Gastroesophageal sphincter (tissue), 4 donors: ENCODE measurements around the gene ANKRD20A1. TPM values are rescaled to one million over a fixed set of nuclear protein-coding genes. Genes with fewer than 3 reads are reported as not detected.
A peak's percentile ranks its signal among the peaks of the same experiment; 100 is the strongest.
"Not testable (repeated sequence)": the region's sequence is repeated elsewhere in the genome, so short reads cannot be mapped to it uniquely, and the experiment has no call there.

Experiments
- ATAC-seq: fragments of 150-250 bp; one replicate; pipeline ENCODE4 v1.9.1; 2016; ENCODE audit warnings: mild to moderate bottlenecking, moderate library complexity
- H3K27ac ChIP-seq, 4 donors: fragments of 200-600 bp; sonication (generic) in 3 of 4; 1 replicate in 3 of 4; 2 replicates in 1 of 4; pipeline ENCODE4 v1.5.1; 2016 to 2019
- H3K27me3 ChIP-seq: fragments of 200-600 bp; sonication (generic); one replicate; pipeline ENCODE4 v1.5.1; 2019
- H3K36me3 ChIP-seq, 2 donors: fragments of 200-600 bp; sonication (generic); one replicate each; pipeline ENCODE4 v1.5.1; 2019; ENCODE audit warnings: control low read depth in 1 of 2
- H3K4me1 ChIP-seq, 3 donors: fragments of 200-600 bp; sonication (generic); 1 replicate in 2 of 3; 2 replicates in 1 of 3; pipeline ENCODE4 v1.5.1; 2016 to 2019; ENCODE audit warnings: control low read depth in 2 of 3
- H3K4me3 ChIP-seq, 2 donors: fragments of 200-600 bp; sonication (generic); one replicate each; pipeline ENCODE4 v1.5.1; 2019; ENCODE audit warnings: mild to moderate bottlenecking in 1 of 2, moderate library complexity in 1 of 2
- H3K9me3 ChIP-seq, 3 donors: fragments of 200-600 bp; sonication (generic); one replicate each; pipeline ENCODE4 v1.5.1; 2017 to 2019; ENCODE audit warnings: control low read depth in 2 of 3
- WGBS, 2 donors: methylation state at CpG; one replicate each; pipeline ENCODE4 v1.1.5; 2018; ENCODE audit warnings: low coverage in 1 of 2; 5-methylcytosine and 5-hydroxymethylcytosine counted together
- small RNA-seq, 4 donors: library from RNA; depleted of rRNA; stranded (forward); fragments of <200 nt; gene quantifications; one replicate each; pipeline ENCODE3, GENCODE V24; 2016
- total RNA-seq, 4 donors: library from RNA; depleted of rRNA; stranded (reverse); fragments of >200 nt; gene quantifications; one replicate each; pipeline ENCODE4 v1.1.0, GENCODE V29; 2016

Gene ANKRD20A1
- total RNA-seq, result 1 to 10 TPM in 1 of 4 donors, under 1 TPM in 3; 0.17 to 1.5 (median 0.39) TPM

GRCh38 chr9:67858871-67859270 is at the start of gene ANKRD20A1:
Gene ANKRD20A1 (plus strand): TSS chr9:67858931. CDS start chr9:67859427, 496 bp downstream.
- not testable (repeated sequence) for ATAC-seq, H3K27ac ChIP-seq, H3K27me3 ChIP-seq, H3K36me3 ChIP-seq, H3K9me3 ChIP-seq, H3K4me1 ChIP-seq
- no CpG with 5 or more reads among the region's 41 CpGs for WGBS, 2 donors
- peak within 1 kb of the TSS in 1 of 2 donors; percentile 43 for H3K4me3 ChIP-seq

GRCh38 chr9:67832088-67832487 is 26.6 kb upstream of the ANKRD20A1 start:
- not testable (repeated sequence) for ATAC-seq, H3K27ac ChIP-seq
- no CpG with 5 or more reads among the region's 11 CpGs for WGBS, 2 donors

More at GRCh38 chr9:67832088-67832487, 26.6 kb upstream of the ANKRD20A1 start:
- not testable (repeated sequence) for H3K27me3 ChIP-seq, H3K36me3 ChIP-seq, H3K4me3 ChIP-seq, H3K4me1 ChIP-seq, H3K9me3 ChIP-seq

Small RNA genes within 50 kb of the gene (small RNA-seq; reads per million reads assigned to genes)
- gene RNU6-368P, result 0 reads per million in 4 donors
